GM12878 (cell line): ENCODE data around the gene TOGARAM1. TPM values are rescaled to one million over a fixed set of nuclear protein-coding genes. Genes with fewer than 3 reads are reported as not detected.

Experiments
- BRCA1 ChIP-seq: IDR thresholded peaks from 2 replicates; pipeline ENCODE4 v1.6.1; 2011; ENCODE audit warnings: low read depth, low read length, improper control_type of control experiment
- CHD4 ChIP-seq: fragments of 200-600 bp; sonication (generic); IDR thresholded peaks from 2 replicates; pipeline ENCODE4 v1.6.1; 2016; ENCODE audit warnings: mild to moderate bottlenecking
- CREM ChIP-seq: IDR thresholded peaks from 2 replicates; pipeline ENCODE4 v1.6.1; 2014; ENCODE audit warnings: antibody characterized with exemption, low read depth
- IKZF2 ChIP-seq, 2 experiments: fragments of 450-650 bp; IDR thresholded peaks; 2 replicates each; pipeline ENCODE4 v1.6.1; 2017; ENCODE audit warnings: mild to moderate bottlenecking in 2 of 2, moderate library complexity in 2 of 2
- PAX8 ChIP-seq: fragments of 450-650 bp; IDR thresholded peaks from 2 replicates; pipeline ENCODE4 v1.6.1; 2017; ENCODE audit warnings: mild to moderate bottlenecking, moderate library complexity
- SIX5 ChIP-seq: IDR thresholded peaks from 2 replicates; pipeline ENCODE4 v1.6.1; 2011; ENCODE audit warnings: mild to moderate bottlenecking, low read depth, low read length, moderate library complexity; ENCODE audit not compliant: severe bottlenecking
- SREBF1 ChIP-seq: IDR thresholded peaks from 2 replicates; pipeline ENCODE4 v1.6.1; 2012; ENCODE audit warnings: mild to moderate bottlenecking, low read length
- TAF1 ChIP-seq: IDR thresholded peaks from 2 replicates; pipeline ENCODE4 v1.6.1; 2011; ENCODE audit warnings: mild to moderate bottlenecking, low read depth, low read length, borderline replicate concordance
- YBX1 ChIP-seq: fragments of 450-650 bp; IDR thresholded peaks from 2 replicates; pipeline ENCODE4 v1.6.1; 2016; ENCODE audit warnings: antibody characterized with exemption
- polyA plus RNA-seq, 11 experiments: library from polyadenylated mRNA; depleted of rRNA in 4 of 11; unstranded in 6 of 11; stranded (reverse) in 5 of 11; fragments of >200 nt; fragmentation: Nextera tagmentation in 4 of 11; fragmentation: Illumina TruSeq in 1 of 11; extraction: Ambion mirVana in 4 of 11; extraction: Trizol in 1 of 11; gene quantifications; 1 replicate in 1 of 11; 2 replicates in 10 of 11; pipeline versions ENCODE4 v1.2.1 to v1.2.3, GENCODE V29; 2011 to 2016; ENCODE audit warnings: inconsistent platforms in 2 of 11, missing spikeins in 2 of 11, low read depth in 1 of 11
- total RNA-seq, 4 experiments: library from RNA; depleted of rRNA in 3 of 4; stranded (reverse); fragments of >200 nt in 3 of 4; fragmentation: Illumina TruSeq in 1 of 4; extraction: Trizol in 1 of 4; gene quantifications; 2 replicates each; pipeline versions ENCODE4 v1.2.1 to v1.2.3, GENCODE V29; 2013 to 2021
- TF ChIP-seq, protein P1 (sequence below): IDR thresholded peaks from 2 replicates; pipeline ENCODE4 v1.6.1; 2012; ENCODE audit warnings: low read depth, low read length, improper control_type of control experiment
- TF ChIP-seq, protein P2 (sequence below): IDR thresholded peaks from 2 replicates; pipeline ENCODE4 v1.6.1; 2011; ENCODE audit warnings: mild to moderate bottlenecking, low read depth, low read length, moderate library complexity; ENCODE audit not compliant: insufficient replicate concordance
- TF ChIP-seq, protein P3 (sequence below): fragments of 450-650 bp; IDR thresholded peaks from 2 replicates; pipeline ENCODE4 v1.6.1; 2016; ENCODE audit warnings: mild to moderate bottlenecking, moderate library complexity, borderline replicate concordance
- TF ChIP-seq, protein P4 (sequence below): fragments of 150-350 bp; IDR thresholded peaks from 2 replicates; pipeline ENCODE4 v1.6.1; 2014; ENCODE audit warnings: mild to moderate bottlenecking, low read depth, low read length
- TF ChIP-seq, protein P5 (sequence below): fragments of 150-350 bp; IDR thresholded peaks from 2 replicates; pipeline ENCODE4 v1.6.1; 2016; ENCODE audit warnings: low read depth, low read length

The TOGARAM1 gene
- total and polyA plus RNA-seq, 10 of the 15 experiments (the other 5 are each of a cell fraction or from before 2014, with no cell fraction given) = 2.1 to 14.4 (median 7.2) TPM

DNA sequence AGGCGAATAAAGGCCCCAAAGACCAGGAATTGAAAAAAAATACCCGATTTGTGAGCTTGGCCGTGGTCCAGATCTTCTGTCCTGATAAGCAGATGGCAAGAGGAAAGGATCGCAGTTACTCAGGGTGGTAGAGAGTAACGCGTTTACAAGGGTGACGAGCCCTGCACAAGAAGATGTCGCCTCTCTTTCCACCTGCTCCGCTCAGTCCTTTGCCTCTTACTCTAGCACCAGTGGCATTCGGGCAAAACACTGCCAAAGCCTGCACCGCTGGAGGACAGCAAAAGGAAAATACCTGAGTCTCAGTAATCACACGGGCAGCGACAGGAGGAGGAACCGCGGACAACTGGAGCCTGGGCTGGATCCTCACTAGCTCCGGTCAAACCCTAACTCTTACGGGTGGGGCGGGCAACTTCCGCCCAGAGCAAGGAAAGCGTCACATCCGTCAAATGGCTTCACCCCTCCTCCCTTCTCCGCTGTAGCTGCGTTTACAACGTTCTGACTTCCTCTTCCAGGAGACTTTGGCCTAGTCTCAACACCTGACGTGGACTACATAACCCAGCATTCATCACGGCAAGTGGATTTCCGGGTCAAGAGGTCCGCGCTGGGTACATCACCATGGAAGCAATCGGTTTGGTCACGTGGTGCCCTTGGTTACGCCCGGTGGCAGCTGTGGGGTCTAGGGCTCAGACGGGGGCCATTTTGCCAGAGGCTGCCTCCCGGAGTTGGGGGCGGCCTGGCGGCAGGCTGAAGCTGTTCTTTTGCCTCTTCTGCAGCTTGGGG is at the start of gene TOGARAM1, which contains the start of gene KLHL28 (continued):
- TF ChIP-seq, protein P1, sequence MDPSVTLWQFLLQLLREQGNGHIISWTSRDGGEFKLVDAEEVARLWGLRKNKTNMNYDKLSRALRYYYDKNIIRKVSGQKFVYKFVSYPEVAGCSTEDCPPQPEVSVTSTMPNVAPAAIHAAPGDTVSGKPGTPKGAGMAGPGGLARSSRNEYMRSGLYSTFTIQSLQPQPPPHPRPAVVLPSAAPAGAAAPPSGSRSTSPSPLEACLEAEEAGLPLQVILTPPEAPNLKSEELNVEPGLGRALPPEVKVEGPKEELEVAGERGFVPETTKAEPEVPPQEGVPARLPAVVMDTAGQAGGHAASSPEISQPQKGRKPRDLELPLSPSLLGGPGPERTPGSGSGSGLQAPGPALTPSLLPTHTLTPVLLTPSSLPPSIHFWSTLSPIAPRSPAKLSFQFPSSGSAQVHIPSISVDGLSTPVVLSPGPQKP = peak; percentile 85
- TF ChIP-seq, protein P2, sequence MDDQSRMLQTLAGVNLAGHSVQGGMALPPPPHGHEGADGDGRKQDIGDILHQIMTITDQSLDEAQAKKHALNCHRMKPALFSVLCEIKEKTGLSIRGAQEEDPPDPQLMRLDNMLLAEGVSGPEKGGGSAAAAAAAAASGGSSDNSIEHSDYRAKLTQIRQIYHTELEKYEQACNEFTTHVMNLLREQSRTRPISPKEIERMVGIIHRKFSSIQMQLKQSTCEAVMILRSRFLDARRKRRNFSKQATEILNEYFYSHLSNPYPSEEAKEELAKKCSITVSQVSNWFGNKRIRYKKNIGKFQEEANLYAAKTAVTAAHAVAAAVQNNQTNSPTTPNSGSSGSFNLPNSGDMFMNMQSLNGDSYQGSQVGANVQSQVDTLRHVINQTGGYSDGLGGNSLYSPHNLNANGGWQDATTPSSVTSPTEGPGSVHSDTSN = no peak
- TF ChIP-seq CREM (peak; percentile 94), YBX1 (0 out of 2 replicates have a peak, but pooled peaks have one; percentile 21), IKZF2 (IDR thresholded peaks at IDR 0.05) (no peak), PAX8 (no peak), SREBF1 (peak; percentile 91), SIX5 (peak; percentile 95), CHD4 (no peak), TAF1 (peak; percentile 69), BRCA1 (no peak)
- TF ChIP-seq, protein P3, sequence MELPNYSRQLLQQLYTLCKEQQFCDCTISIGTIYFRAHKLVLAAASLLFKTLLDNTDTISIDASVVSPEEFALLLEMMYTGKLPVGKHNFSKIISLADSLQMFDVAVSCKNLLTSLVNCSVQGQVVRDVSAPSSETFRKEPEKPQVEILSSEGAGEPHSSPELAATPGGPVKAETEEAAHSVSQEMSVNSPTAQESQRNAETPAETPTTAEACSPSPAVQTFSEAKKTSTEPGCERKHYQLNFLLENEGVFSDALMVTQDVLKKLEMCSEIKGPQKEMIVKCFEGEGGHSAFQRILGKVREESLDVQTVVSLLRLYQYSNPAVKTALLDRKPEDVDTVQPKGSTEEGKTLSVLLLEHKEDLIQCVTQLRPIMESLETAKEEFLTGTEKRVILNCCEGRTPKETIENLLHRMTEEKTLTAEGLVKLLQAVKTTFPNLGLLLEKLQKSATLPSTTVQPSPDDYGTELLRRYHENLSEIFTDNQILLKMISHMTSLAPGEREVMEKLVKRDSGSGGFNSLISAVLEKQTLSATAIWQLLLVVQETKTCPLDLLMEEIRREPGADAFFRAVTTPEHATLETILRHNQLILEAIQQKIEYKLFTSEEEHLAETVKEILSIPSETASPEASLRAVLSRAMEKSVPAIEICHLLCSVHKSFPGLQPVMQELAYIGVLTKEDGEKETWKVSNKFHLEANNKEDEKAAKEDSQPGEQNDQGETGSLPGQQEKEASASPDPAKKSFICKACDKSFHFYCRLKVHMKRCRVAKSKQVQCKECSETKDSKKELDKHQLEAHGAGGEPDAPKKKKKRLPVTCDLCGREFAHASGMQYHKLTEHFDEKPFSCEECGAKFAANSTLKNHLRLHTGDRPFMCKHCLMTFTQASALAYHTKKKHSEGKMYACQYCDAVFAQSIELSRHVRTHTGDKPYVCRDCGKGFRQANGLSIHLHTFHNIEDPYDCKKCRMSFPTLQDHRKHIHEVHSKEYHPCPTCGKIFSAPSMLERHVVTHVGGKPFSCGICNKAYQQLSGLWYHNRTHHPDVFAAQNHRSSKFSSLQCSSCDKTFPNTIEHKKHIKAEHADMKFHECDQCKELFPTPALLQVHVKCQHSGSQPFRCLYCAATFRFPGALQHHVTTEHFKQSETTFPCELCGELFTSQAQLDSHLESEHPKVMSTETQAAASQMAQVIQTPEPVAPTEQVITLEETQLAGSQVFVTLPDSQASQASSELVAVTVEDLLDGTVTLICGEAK = peak; percentile 97
- TF ChIP-seq, protein P4, sequence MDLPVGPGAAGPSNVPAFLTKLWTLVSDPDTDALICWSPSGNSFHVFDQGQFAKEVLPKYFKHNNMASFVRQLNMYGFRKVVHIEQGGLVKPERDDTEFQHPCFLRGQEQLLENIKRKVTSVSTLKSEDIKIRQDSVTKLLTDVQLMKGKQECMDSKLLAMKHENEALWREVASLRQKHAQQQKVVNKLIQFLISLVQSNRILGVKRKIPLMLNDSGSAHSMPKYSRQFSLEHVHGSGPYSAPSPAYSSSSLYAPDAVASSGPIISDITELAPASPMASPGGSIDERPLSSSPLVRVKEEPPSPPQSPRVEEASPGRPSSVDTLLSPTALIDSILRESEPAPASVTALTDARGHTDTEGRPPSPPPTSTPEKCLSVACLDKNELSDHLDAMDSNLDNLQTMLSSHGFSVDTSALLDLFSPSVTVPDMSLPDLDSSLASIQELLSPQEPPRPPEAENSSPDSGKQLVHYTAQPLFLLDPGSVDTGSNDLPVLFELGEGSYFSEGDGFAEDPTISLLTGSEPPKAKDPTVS = no peak
- TF ChIP-seq, protein P5, sequence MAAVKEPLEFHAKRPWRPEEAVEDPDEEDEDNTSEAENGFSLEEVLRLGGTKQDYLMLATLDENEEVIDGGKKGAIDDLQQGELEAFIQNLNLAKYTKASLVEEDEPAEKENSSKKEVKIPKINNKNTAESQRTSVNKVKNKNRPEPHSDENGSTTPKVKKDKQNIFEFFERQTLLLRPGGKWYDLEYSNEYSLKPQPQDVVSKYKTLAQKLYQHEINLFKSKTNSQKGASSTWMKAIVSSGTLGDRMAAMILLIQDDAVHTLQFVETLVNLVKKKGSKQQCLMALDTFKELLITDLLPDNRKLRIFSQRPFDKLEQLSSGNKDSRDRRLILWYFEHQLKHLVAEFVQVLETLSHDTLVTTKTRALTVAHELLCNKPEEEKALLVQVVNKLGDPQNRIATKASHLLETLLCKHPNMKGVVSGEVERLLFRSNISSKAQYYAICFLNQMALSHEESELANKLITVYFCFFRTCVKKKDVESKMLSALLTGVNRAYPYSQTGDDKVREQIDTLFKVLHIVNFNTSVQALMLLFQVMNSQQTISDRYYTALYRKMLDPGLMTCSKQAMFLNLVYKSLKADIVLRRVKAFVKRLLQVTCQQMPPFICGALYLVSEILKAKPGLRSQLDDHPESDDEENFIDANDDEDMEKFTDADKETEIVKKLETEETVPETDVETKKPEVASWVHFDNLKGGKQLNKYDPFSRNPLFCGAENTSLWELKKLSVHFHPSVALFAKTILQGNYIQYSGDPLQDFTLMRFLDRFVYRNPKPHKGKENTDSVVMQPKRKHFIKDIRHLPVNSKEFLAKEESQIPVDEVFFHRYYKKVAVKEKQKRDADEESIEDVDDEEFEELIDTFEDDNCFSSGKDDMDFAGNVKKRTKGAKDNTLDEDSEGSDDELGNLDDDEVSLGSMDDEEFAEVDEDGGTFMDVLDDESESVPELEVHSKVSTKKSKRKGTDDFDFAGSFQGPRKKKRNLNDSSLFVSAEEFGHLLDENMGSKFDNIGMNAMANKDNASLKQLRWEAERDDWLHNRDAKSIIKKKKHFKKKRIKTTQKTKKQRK = no peak
